Right lobe of liver (tissue), 6 donors: ENCODE measurements around the gene PTK6. TPM values are rescaled to one million over a fixed set of nuclear protein-coding genes. Genes with fewer than 3 reads are reported as not detected.
"Not testable (repeated sequence)": the region's sequence is repeated elsewhere in the genome, so short reads cannot be mapped to it uniquely, and the experiment has no call there.

Experiments used
- ATAC-seq, 4 donors: fragments of 200-7000 bp; cut with Tn5 transposase; one replicate each; pipeline ENCODE4 v1.9.1; 2020; ENCODE audit warnings: mild to moderate bottlenecking in 4 of 4, moderate library complexity in 4 of 4
- DNase-seq, 3 donors: peaks; one replicate each; pipeline ENCODE4 v3.0.0-alpha.2; 2020
- H3K27ac ChIP-seq, 3 donors: fragments of 200-600 bp; one replicate each; pipeline ENCODE4 v1.8.0; 2022
- H3K27me3 ChIP-seq, 2 donors: fragments of 200-600 bp; one replicate each; pipeline ENCODE4 v1.8.0; 2022
- H3K36me3 ChIP-seq, 4 donors: fragments of 200-600 bp; sonication (generic) in 1 of 4; one replicate each; pipeline versions ENCODE4 v1.5.1 to v1.8.0; 2017 to 2022; ENCODE audit warnings: control low read depth in 1 of 4
- H3K4me1 ChIP-seq, 4 donors: fragments of 200-600 bp; sonication (generic) in 1 of 4; one replicate each; pipeline versions ENCODE4 v1.5.1 to v1.8.0; 2017 to 2022; ENCODE audit warnings: control low read depth in 1 of 4
- H3K4me3 ChIP-seq, 3 donors: fragments of 200-600 bp; one replicate each; pipeline ENCODE4 v1.8.0; 2022
- H3K9me3 ChIP-seq, 4 donors: fragments of 200-600 bp; sonication (generic) in 1 of 4; one replicate each; pipeline versions ENCODE4 v1.5.1 to v1.8.0; 2017 to 2022; ENCODE audit warnings: control low read depth in 1 of 4
- POLR2A ChIP-seq: fragments of 450-650 bp; IDR thresholded peaks from one replicate; pipeline ENCODE4 v1.6.1; 2017; ENCODE audit warnings: antibody characterized with exemption, mild to moderate bottlenecking
- WGBS: methylation state at CpG from one replicate; pipeline ENCODE4 v1.1.6; 2018; ENCODE audit warnings: low coverage, low lambda C conversion rate; ENCODE audit not compliant: insufficient coverage; ENCODE audit errors: missing lambda C conversion rate; 5-methylcytosine and 5-hydroxymethylcytosine counted together
- intact Hi-C, 2 donors: fragments of 100-400 bp; cut with DNase I; formaldehyde crosslinking; loops; one replicate each; pipeline versions ENCODE4 v1.11.2 to v1.14.1; 2022
- total RNA-seq, 6 experiments: library from RNA; depleted of rRNA in 2 of 6; stranded (reverse); fragments of >200 nt in 2 of 6; fragmentation: NEBNext Ultra II Directional in 3 of 6; extraction: Animal tissue kit (Norgen Biotek cat#: 25700) in 3 of 6; gene quantifications; one replicate each; pipeline versions ENCODE4 v1.1.0 to v1.2.4, GENCODE V29; 2016 to 2023
- TF ChIP-seq, protein P1 (sequence below), 4 donors: fragments of 200-600 bp in 3 of 4; fragments of 450-650 bp in 1 of 4; IDR thresholded peaks; one replicate each; pipeline versions ENCODE4 v1.5.1 to v1.8.0; 2016 to 2022; ENCODE audit warnings: antibody characterized with exemption in 4 of 4, mild to moderate bottlenecking in 2 of 4
- donor health status: DM: no; HTN: yes; CAD: no.
- donor health status: DM: no; HTN: no; CAD: no.
- donor health status: DM: no; HTN: no; CAD: no.
- donor health status: DM: no; HTN: yes; CAD: no.
- donor health status: DM: no; HTN: yes; CAD: no.

PTK6 gene
- total RNA-seq, 6 experiments from 2014 or later: 0.78 to 11.0 (median 3.6) TPM

DNA sequence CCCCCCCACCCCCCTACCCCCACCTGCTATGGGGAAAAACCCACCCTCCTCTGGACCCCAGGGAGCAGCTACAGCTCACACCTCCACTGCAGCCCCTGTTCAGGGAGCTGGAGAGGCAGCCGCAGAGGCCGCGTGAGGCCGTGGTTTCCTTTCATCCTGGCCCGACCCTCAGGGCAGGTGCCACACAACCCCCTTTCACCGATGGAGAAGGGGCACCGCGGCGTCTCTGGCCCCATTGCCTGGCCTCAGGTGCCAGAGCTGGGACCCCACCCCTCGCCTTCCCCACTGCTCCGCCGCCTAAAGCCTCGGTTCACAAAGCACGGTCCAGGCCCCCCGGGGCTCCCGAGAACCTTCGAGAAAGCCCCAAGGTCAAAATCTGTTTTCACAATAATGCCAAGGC, 52.9 kb downstream of the PTK6 start:
- intact Hi-C loops: no loop called here
- DNase-seq (no peak), ATAC-seq (no peak)
- Histone ChIP-seq H3K4me1 (no peaks in the 10 kb centered on the region), H3K9me3 (no peaks in the 10 kb centered on the region), H3K36me3 (no peaks in the 10 kb centered on the region), H3K27me3 (no peaks in the 10 kb centered on the region), H3K27ac (no peak overlapping the region), H3K4me3 (no peak overlapping the region)
- TF ChIP-seq, protein P1, sequence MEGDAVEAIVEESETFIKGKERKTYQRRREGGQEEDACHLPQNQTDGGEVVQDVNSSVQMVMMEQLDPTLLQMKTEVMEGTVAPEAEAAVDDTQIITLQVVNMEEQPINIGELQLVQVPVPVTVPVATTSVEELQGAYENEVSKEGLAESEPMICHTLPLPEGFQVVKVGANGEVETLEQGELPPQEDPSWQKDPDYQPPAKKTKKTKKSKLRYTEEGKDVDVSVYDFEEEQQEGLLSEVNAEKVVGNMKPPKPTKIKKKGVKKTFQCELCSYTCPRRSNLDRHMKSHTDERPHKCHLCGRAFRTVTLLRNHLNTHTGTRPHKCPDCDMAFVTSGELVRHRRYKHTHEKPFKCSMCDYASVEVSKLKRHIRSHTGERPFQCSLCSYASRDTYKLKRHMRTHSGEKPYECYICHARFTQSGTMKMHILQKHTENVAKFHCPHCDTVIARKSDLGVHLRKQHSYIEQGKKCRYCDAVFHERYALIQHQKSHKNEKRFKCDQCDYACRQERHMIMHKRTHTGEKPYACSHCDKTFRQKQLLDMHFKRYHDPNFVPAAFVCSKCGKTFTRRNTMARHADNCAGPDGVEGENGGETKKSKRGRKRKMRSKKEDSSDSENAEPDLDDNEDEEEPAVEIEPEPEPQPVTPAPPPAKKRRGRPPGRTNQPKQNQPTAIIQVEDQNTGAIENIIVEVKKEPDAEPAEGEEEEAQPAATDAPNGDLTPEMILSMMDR (IDR thresholded peaks at IDR 0.05): no peak
- TF ChIP-seq POLR2A: no peak
- WGBS: 40% methylated on average over 1 of the region's 17 CpGs

DNA sequence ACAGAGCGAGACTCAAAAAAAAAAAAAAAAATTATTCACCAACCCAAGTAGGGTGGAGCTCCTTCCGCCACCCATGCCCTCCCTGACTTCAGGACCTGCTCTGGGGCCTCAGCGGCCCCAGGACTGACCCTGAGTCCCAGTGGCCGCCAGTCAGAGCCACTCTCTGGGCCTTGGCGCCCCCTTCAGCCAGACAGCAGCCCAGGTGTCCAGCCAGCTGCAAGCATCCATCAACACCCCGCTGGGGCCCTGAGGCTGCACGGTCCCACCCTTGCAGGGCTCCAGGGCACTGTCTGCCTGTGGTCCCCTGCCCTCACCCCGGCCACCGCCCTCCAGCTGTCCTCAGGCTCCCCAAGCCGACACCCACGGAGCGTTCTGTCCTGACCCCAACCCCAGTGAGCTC, 53.3 kb downstream of the PTK6 start:
- H3K27ac ChIP-seq: no peak overlapping the region
- ATAC-seq: no peak
- H3K9me3 ChIP-seq: no peaks in the 10 kb centered on the region
- 60% methylated on average over 3 of the region's 12 CpGs for whole genome bisulfite sequencing
- H3K4me1 ChIP-seq: no peaks in the 10 kb centered on the region
- no peak for DNase-seq
- H3K36me3 ChIP-seq: no peaks in the 10 kb centered on the region
- H3K4me3 ChIP-seq: no peak overlapping the region
- TF ChIP-seq POLR2A: no peak
- TF ChIP-seq, protein P1 (IDR thresholded peaks at IDR 0.05): no peak
- intact Hi-C loops: no loop called here
- no peaks in the 10 kb centered on the region for H3K27me3 ChIP-seq

- Histone ChIP-seq H3K27ac (no peak overlapping the region), H3K4me3 (no peak overlapping the region), H3K4me1 (no peaks in the 10 kb centered on the region), H3K9me3 (no peaks in the 10 kb centered on the region), H3K27me3 (no peaks in the 10 kb centered on the region), H3K36me3 (no peaks in the 10 kb centered on the region)
- intact Hi-C loops: no loop called here
- TF ChIP-seq POLR2A: no peak
- TF ChIP-seq, protein P1 (IDR thresholded peaks at IDR 0.05): no peak
- no peak for ATAC-seq
- 38% methylated on average over 5 of the region's 11 CpGs for WGBS
- DNase-seq: no peak
Measured at GRCh38 chr20:63482021-63482587, 55.1 kb downstream of the PTK6 start.

DNA sequence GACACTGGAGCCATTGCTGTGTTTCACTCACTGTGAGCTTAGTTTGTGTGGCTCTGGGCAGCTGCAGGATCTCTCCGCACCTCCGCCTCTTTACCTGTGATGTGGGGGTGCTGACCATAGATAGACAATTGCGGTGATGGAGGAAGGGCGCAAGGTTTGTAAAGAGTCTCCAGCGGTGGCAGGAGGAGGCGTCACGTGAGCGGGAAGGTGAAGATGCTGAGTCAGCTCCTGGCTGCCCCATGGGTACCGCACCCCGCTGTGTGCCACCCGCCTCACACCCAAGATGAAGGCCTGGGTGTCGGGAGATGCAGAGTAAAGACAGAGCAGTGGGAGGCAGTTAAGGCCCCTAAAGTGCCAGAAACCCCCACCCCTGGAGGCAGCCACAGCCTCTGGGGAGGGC, 55.7 kb downstream of the PTK6 start:
- DNase-seq (no peak), ATAC-seq (no peak)
- Histone ChIP-seq H3K4me3 (no peak overlapping the region), H3K36me3 (no peaks in the 10 kb centered on the region), H3K27ac (no peak overlapping the region), H3K27me3 (no peaks in the 10 kb centered on the region), H3K4me1 (no peaks in the 10 kb centered on the region), H3K9me3 (no peaks in the 10 kb centered on the region)
- 27% methylated on average over 6 of the region's 12 CpGs for WGBS
- intact Hi-C loops: no loop called here
- TF ChIP-seq, protein P1 (IDR thresholded peaks at IDR 0.05): no peak
- TF ChIP-seq POLR2A: no peak

DNA sequence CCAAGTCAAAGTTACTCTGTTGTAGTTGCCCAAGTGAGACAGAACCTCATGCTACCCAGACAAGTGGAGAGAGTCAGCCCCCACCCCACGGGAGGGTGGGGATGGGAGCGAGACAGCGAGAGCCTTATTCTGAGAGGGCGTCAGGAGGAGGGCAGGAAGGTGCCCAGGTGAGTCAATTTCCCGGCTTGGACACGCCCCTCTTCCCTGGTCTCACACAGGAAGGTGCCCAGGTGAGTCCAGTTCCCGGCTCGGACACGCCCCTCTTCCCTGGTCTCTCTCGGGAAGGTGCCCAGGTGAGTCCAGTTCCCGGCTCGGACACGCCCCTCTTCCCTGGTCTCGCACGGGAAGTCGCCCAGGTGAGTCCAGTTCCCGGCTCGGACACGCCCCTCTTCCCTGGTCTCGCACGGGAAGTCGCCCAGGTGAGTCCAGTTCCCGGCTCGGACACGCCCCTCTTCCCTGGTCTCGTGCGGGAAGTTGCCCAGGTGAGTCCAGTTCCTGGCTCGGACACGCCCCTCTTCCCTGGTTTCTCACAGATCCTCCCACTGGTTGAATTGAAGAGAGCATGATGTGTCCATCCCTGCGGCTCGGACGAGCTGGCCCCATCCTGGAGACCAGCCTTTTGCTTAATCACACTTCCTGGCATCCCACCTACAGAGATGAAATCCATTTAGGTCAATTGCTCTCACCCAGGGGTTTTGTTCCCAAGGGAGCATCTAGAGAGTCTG, 57.3 kb downstream of the PTK6 start:
- WGBS: 50% methylated on average over 7 of the region's 32 CpGs
- H3K4me1 ChIP-seq, H3K36me3 ChIP-seq, H3K27ac ChIP-seq, intact Hi-C loops, H3K9me3 ChIP-seq, DNase-seq, ATAC-seq, H3K27me3 ChIP-seq, H3K4me3 ChIP-seq: not testable (repeated sequence)
